SU-DHL-6 (cell line): ENCODE results near the gene TVP23A.

ENCODE experiments used
- H2AFZ ChIP-seq: fragments of 200-600 bp; sonication (generic); 2 replicates; pipeline ENCODE4 v1.6.1; 2014; ENCODE audit warnings: low read depth, mild to moderate bottlenecking, moderate library complexity, mixed read lengths, antibody characterized with exemption, low read length; ENCODE audit not compliant: severe bottlenecking
- H3F3A ChIP-seq: fragments of 200-600 bp; shearing (Covaris generic); 2 replicates; pipeline ENCODE4 v1.6.0; 2016; ENCODE audit warnings: antibody characterized with exemption, mild to moderate bottlenecking; ENCODE audit not compliant: insufficient read depth
- H3K27ac ChIP-seq: fragments of 200-600 bp; sonication (generic); 2 replicates; pipeline ENCODE4 v1.5.1; 2016; ENCODE audit warnings: low read depth, mild to moderate bottlenecking, low read length, moderate library complexity, mixed read lengths
- H3K27me3 ChIP-seq: fragments of 200-600 bp; sonication (generic), shearing (Covaris generic); 2 replicates; pipeline ENCODE4 v1.6.0; 2014; ENCODE audit warnings: mild to moderate bottlenecking, low read length
- H3K36me3 ChIP-seq: fragments of 200-600 bp; sonication (generic); 2 replicates; pipeline ENCODE4 v1.6.1; 2014; ENCODE audit warnings: mild to moderate bottlenecking, low read length, mixed read lengths
- H3K4me2 ChIP-seq: fragments of 300-600, 200-600 bp; shearing (Covaris generic), sonication (generic); 2 replicates; pipeline ENCODE4 v1.6.0; 2014; ENCODE audit warnings: low read length, low read depth, mild to moderate bottlenecking; ENCODE audit not compliant: poor library complexity, severe bottlenecking
- H3K4me3 ChIP-seq: fragments of 200-600 bp; sonication (generic); 2 replicates; pipeline ENCODE4 v1.5.1; 2014; ENCODE audit warnings: antibody characterized with exemption, low read length, mild to moderate bottlenecking, mixed read lengths; ENCODE audit not compliant: insufficient read depth, poor library complexity, severe bottlenecking
- H3K79me2 ChIP-seq: fragments of 200-600 bp; sonication (generic); 2 replicates; pipeline ENCODE4 v1.6.1; 2014; ENCODE audit warnings: mild to moderate bottlenecking, low read length, moderate library complexity; ENCODE audit not compliant: insufficient read depth
- H3K9ac ChIP-seq: fragments of 200-600 bp; sonication (generic); 2 replicates; pipeline ENCODE4 v1.7.0; 2014; ENCODE audit warnings: mild to moderate bottlenecking, low read length
- H3K9me2 ChIP-seq: fragments of 200-600 bp; sonication (generic); replicated peaks from 2 replicates; pipeline ENCODE4 v1.6.1; 2014; ENCODE audit warnings: low read length; ENCODE audit not compliant: insufficient read depth
- H3K9me3 ChIP-seq: fragments of 200-600 bp; sonication (generic); 2 replicates; pipeline ENCODE4 v1.6.1; 2014; ENCODE audit warnings: low read length, mixed read lengths; ENCODE audit not compliant: insufficient read depth
- H4K20me1 ChIP-seq: fragments of 200-600 bp; sonication (generic); 2 replicates; pipeline ENCODE4 v1.6.1; 2014; ENCODE audit warnings: low read depth, mild to moderate bottlenecking, antibody characterized with exemption, low read length, moderate library complexity, mixed read lengths
- CTCF ChIP-seq: fragments of 200-600 bp; sonication (generic); IDR thresholded peaks from one replicate; pipeline ENCODE4 v1.5.1; 2017; ENCODE audit warnings: antibody characterized with exemption, mild to moderate bottlenecking, low read length, moderate library complexity; ENCODE audit not compliant: insufficient read depth, poor library complexity, severe bottlenecking
- EZH2phosphoT487 ChIP-seq: fragments of 200-600 bp; sonication (generic), shearing (Covaris generic); conservative IDR thresholded peaks from 2 replicates; pipeline ENCODE4 v1.6.1; 2018; ENCODE audit warnings: mild to moderate bottlenecking, antibody characterized with exemption, low read length, moderate library complexity, mixed read lengths

Gene TVP23A

GRCh38 chr16:10840703-10841102, 22.1 kb upstream of the TVP23A start:
- no peak overlapping the region for H3K4me2 ChIP-seq
- no peaks in the 10 kb centered on the region for H4K20me1 ChIP-seq
- H2AFZ ChIP-seq: no peak overlapping the region
- no peaks in the 10 kb centered on the region for H3K79me2 ChIP-seq
- H3K36me3 ChIP-seq: no peaks in the 10 kb centered on the region
- no peaks in the 10 kb centered on the region for H3K27me3 ChIP-seq
- H3K27ac ChIP-seq: no peak overlapping the region
- no peak overlapping the region for H3K9ac ChIP-seq
- H3F3A ChIP-seq: no peaks in the 10 kb centered on the region
- TF ChIP-seq CTCF: no peak
- no peaks in the 10 kb centered on the region for H3K9me2 ChIP-seq
- no peaks in the 10 kb centered on the region for H3K9me3 ChIP-seq
- no peak overlapping the region for H3K4me3 ChIP-seq

GRCh38 chr16:10839279-10839666, 20.7 kb upstream of the TVP23A start:
- Histone ChIP-seq H3K9me3 (no peaks in the 10 kb centered on the region), H3K9me2 (no peaks in the 10 kb centered on the region), H3K4me3 (no peak overlapping the region), H3K9ac (no peak overlapping the region), H3K4me2 (no peak overlapping the region), H3F3A (no peaks in the 10 kb centered on the region), H3K79me2 (no peaks in the 10 kb centered on the region), H3K27ac (no peak overlapping the region), H3K27me3 (no peaks in the 10 kb centered on the region), H4K20me1 (no peaks in the 10 kb centered on the region), H3K36me3 (no peaks in the 10 kb centered on the region), H2AFZ (no peak overlapping the region)
- TF ChIP-seq EZH2phosphoT487: no peak
- TF ChIP-seq CTCF: no peak

GRCh38 chr16:10838621-10839278, 20.2 kb upstream of the TVP23A start:
- TF ChIP-seq EZH2phosphoT487: no peak
- Histone ChIP-seq H3K27ac (no peak overlapping the region), H3K36me3 (no peaks in the 10 kb centered on the region), H3K9ac (no peak overlapping the region), H3K9me3 (no peaks in the 10 kb centered on the region), H3F3A (no peaks in the 10 kb centered on the region), H3K4me2 (no peak overlapping the region), H3K27me3 (no peaks in the 10 kb centered on the region), H3K4me3 (no peak overlapping the region), H3K9me2 (no peaks in the 10 kb centered on the region), H3K79me2 (no peaks in the 10 kb centered on the region), H4K20me1 (no peaks in the 10 kb centered on the region), H2AFZ (no peak overlapping the region)

- H2AFZ ChIP-seq: no peak overlapping the region
- H3K27ac ChIP-seq: no peak overlapping the region
- no peak overlapping the region for H3K9ac ChIP-seq
- H3K9me2 ChIP-seq: no peaks in the 10 kb centered on the region
- H3K4me3 ChIP-seq: no peak overlapping the region
- no peak overlapping the region for H3K4me2 ChIP-seq
- H3K36me3 ChIP-seq: no peaks in the 10 kb centered on the region
- H3F3A ChIP-seq: no peaks in the 10 kb centered on the region
- H3K27me3 ChIP-seq: no peaks in the 10 kb centered on the region
- H3K79me2 ChIP-seq: no peaks in the 10 kb centered on the region
- H3K9me3 ChIP-seq: no peaks in the 10 kb centered on the region
- no peaks in the 10 kb centered on the region for H4K20me1 ChIP-seq
- TF ChIP-seq EZH2phosphoT487 (no peak), CTCF (no peak)
Measured at GRCh38 chr16:10836174-10836853, 17.7 kb upstream of the TVP23A start.
